H1 (cell line): ENCODE measurements around the gene CETN2. TPM values are rescaled to one million over a fixed set of nuclear protein-coding genes. Genes with fewer than 3 reads are reported as not detected.

Experiments used
- CTCF ChIA-PET: fragments of 300-600 bp; sonication (Branson Sonifier 250); formaldehyde crosslinking; loops from one replicate; lab custom pipeline; 2021; ENCODE audit not compliant: partially characterized antibody; lab: Charles Lee
- POLR2A ChIA-PET: fragments of 300-600 bp; sonication (Branson Sonifier 250); formaldehyde crosslinking; loops from one replicate; lab custom pipeline; 2021; ENCODE audit warnings: inconsistent platforms; ENCODE audit not compliant: partially characterized antibody; lab: Charles Lee
- DNase-seq, 2 experiments: peaks; one replicate each; pipeline versions ENCODE4 v3.0.0 to v3.0.0-alpha.2; 2010 to 2022; ENCODE audit warnings: low spot score in 2 of 2, low read depth in 1 of 2, mixed read lengths in 1 of 2
- FAIRE-seq: peaks from 2 replicates; lab custom pipeline; 2011; peaks lifted over from hg19 to GRCh38; lab: Jason Lieb, UNC
- H2AFZ ChIP-seq: 2 replicates; pipeline ENCODE4 v1.8.1; 2012; ENCODE audit warnings: low read length, inconsistent platforms
- H2AK5ac ChIP-seq: 2 replicates; pipeline ENCODE4 v1.6.1; 2013; ENCODE audit warnings: low read depth, low read length
- H2BK120ac ChIP-seq: replicated peaks from 2 replicates; pipeline ENCODE3; 2013; ENCODE audit warnings: low read depth, low read length, inconsistent platforms
- H2BK12ac ChIP-seq: 2 replicates; pipeline ENCODE4 v1.6.1; 2013; ENCODE audit warnings: low read depth, low read length
- H2BK15ac ChIP-seq: 2 replicates; pipeline ENCODE4 v1.6.1; 2013; ENCODE audit warnings: low read length
- H2BK20ac ChIP-seq: 2 replicates; pipeline ENCODE4 v1.6.1; 2013; ENCODE audit warnings: low read length
- H2BK5ac ChIP-seq: 2 replicates; pipeline ENCODE4 v1.6.1; 2013; ENCODE audit warnings: low read depth, low read length
- H3K14ac ChIP-seq: 2 replicates; pipeline ENCODE4 v1.6.1; 2013; ENCODE audit warnings: inconsistent platforms; ENCODE audit not compliant: insufficient read length
- H3K18ac ChIP-seq: 2 replicates; pipeline ENCODE4 v1.6.1; 2013; ENCODE audit warnings: low read length; ENCODE audit errors: extremely low read depth
- H3K23ac ChIP-seq: 2 replicates; pipeline ENCODE4 v1.6.1; 2013; ENCODE audit warnings: inconsistent platforms; ENCODE audit not compliant: insufficient read length
- H3K23me2 ChIP-seq: 2 replicates; pipeline ENCODE4 v1.6.1; 2013; ENCODE audit warnings: low read depth, low read length
- H3K27ac ChIP-seq: 2 replicates; pipeline ENCODE4 v1.6.1; 2011; ENCODE audit warnings: low read depth, low read length, inconsistent platforms
- H3K27me3 ChIP-seq, 4 experiments: replicated peaks in 1 of 4; 1 replicate in 1 of 4; 2 replicates in 3 of 4; pipeline versions ENCODE4 v1.6.1 to v1.8.1; 2011 to 2013; ENCODE audit warnings: low read length in 3 of 4, mild to moderate bottlenecking in 3 of 4, inconsistent platforms in 2 of 4, mixed read lengths in 2 of 4, moderate library complexity in 1 of 4; ENCODE audit not compliant: control insufficient read depth in 3 of 4, insufficient read depth in 3 of 4; ENCODE audit errors: extremely low read depth in 1 of 4
- H3K36me3 ChIP-seq, 4 experiments: 2 replicates each; pipeline versions ENCODE4 v1.6.1 to v1.8.1; 2011 to 2013; ENCODE audit warnings: mild to moderate bottlenecking in 4 of 4, low read length in 3 of 4, moderate library complexity in 2 of 4, control low read depth in 1 of 4, inconsistent platforms in 1 of 4; ENCODE audit not compliant: insufficient read depth in 4 of 4, control insufficient read depth in 2 of 4
- H3K4ac ChIP-seq: replicated peaks from 2 replicates; pipeline ENCODE3; 2013; ENCODE audit warnings: low read length, low read depth, mixed read lengths, inconsistent platforms; ENCODE audit not compliant: insufficient read length
- H3K4me1 ChIP-seq, 4 experiments: replicated peaks in 1 of 4; 1 replicate in 1 of 4; 2 replicates in 3 of 4; pipeline versions ENCODE4 v1.6.1 to v1.8.1; 2011 to 2013; ENCODE audit warnings: low read length in 3 of 4, inconsistent platforms in 2 of 4, mixed read lengths in 1 of 4; ENCODE audit not compliant: insufficient read depth in 4 of 4, control insufficient read depth in 3 of 4
- H3K4me2 ChIP-seq, 2 experiments: 2 replicates each; pipeline versions ENCODE4 v1.6.1 to v1.8.1; 2011 to 2013; ENCODE audit warnings: low read depth in 2 of 2, low read length in 2 of 2, control low read depth in 1 of 2, inconsistent platforms in 1 of 2, mild to moderate bottlenecking in 1 of 2; ENCODE audit not compliant: insufficient read depth in 1 of 2
- H3K4me3 ChIP-seq, 4 experiments: fragments of 200-600, 300-600 bp in 1 of 4; sonication (generic), shearing (Covaris generic), sonication (Bioruptor Twin) in 1 of 4; 2 replicates each; pipeline versions ENCODE4 v1.5.1 to v1.8.1; 2011 to 2016; ENCODE audit warnings: low read length in 4 of 4, low read depth in 3 of 4, control low read depth in 2 of 4, inconsistent platforms in 2 of 4, mild to moderate bottlenecking in 2 of 4, mixed read lengths in 1 of 4, moderate library complexity in 1 of 4; ENCODE audit not compliant: insufficient read depth in 2 of 4; ENCODE audit errors: extremely low read depth in 1 of 4
- H3K56ac ChIP-seq: replicated peaks from 2 replicates; pipeline ENCODE3; 2013; ENCODE audit warnings: low read depth, mild to moderate bottlenecking, mixed read lengths, low read length, inconsistent platforms; ENCODE audit not compliant: insufficient read length
- H3K79me1 ChIP-seq: 2 replicates; pipeline ENCODE4 v1.6.1; 2013; ENCODE audit warnings: low read depth, low read length, control low read depth
- H3K79me2 ChIP-seq, 2 experiments: 2 replicates each; pipeline versions ENCODE4 v1.6.1 to v1.8.1; 2012 to 2013; ENCODE audit warnings: low read length in 2 of 2, mild to moderate bottlenecking in 2 of 2, inconsistent platforms in 1 of 2; ENCODE audit not compliant: insufficient read depth in 2 of 2, control insufficient read depth in 1 of 2
- H3K9ac ChIP-seq, 4 experiments: replicated peaks in 1 of 4; 1 replicate in 1 of 4; 2 replicates in 3 of 4; pipeline versions ENCODE4 v1.6.1 to v1.8.1; 2011 to 2013; ENCODE audit warnings: low read depth in 3 of 4, low read length in 3 of 4, control low read depth in 2 of 4, mild to moderate bottlenecking in 2 of 4, moderate library complexity in 2 of 4, inconsistent platforms in 1 of 4; ENCODE audit errors: extremely low read depth in 1 of 4
- H3K9me3 ChIP-seq, 2 experiments: 2 replicates each; pipeline versions ENCODE4 v1.6.1 to v1.8.1; 2012 to 2013; ENCODE audit warnings: mild to moderate bottlenecking in 2 of 2, moderate library complexity in 2 of 2, control low read depth in 1 of 2, inconsistent platforms in 1 of 2, low read depth in 1 of 2, low read length in 1 of 2, mixed read lengths in 1 of 2; ENCODE audit not compliant: insufficient read depth in 2 of 2
- H4K20me1 ChIP-seq, 2 experiments: replicated peaks in 1 of 2; 2 replicates each; pipeline versions ENCODE3 to v1.8.1; 2011 to 2013; ENCODE audit warnings: inconsistent platforms in 2 of 2, low read length in 2 of 2, mild to moderate bottlenecking in 1 of 2; ENCODE audit not compliant: insufficient read depth in 2 of 2, control insufficient read depth in 1 of 2
- H4K5ac ChIP-seq: 2 replicates; pipeline ENCODE4 v1.6.1; 2013; ENCODE audit warnings: low read length, low read depth, mixed read lengths, inconsistent platforms; ENCODE audit not compliant: insufficient read length
- H4K8ac ChIP-seq: 2 replicates; pipeline ENCODE4 v1.8.0; 2013; ENCODE audit warnings: mild to moderate bottlenecking, moderate library complexity, low read length, inconsistent platforms; ENCODE audit not compliant: insufficient read depth; ENCODE audit errors: extremely low read depth
- H4K91ac ChIP-seq: replicated peaks from 2 replicates; pipeline ENCODE3; 2013; ENCODE audit warnings: low read length, mixed read lengths, inconsistent platforms; ENCODE audit not compliant: insufficient read length
- ATF2 ChIP-seq: IDR thresholded peaks from 2 replicates; pipeline ENCODE4 v1.6.1; 2012; ENCODE audit warnings: low read length, inconsistent platforms
- CBX5 ChIP-seq: fragments of 300-800, 300-1000 bp; sonication (generic); IDR thresholded peaks from 2 replicates; pipeline ENCODE4 v1.7.1; 2016; ENCODE audit warnings: antibody characterized with exemption, low read length, low read depth
- CBX8 ChIP-seq: fragments of 300-800, 300-1000 bp; sonication (generic); IDR thresholded peaks from 2 replicates; pipeline ENCODE4 v1.7.1; 2016; ENCODE audit warnings: low read depth, low read length, borderline replicate concordance
- KDM5A ChIP-seq: fragments of 200-600 bp; IDR thresholded peaks from 2 replicates; pipeline ENCODE4 v1.7.1; 2012; ENCODE audit warnings: mild to moderate bottlenecking, low read length, inconsistent platforms, mixed read lengths
- MAFK ChIP-seq: IDR thresholded peaks from 2 replicates; pipeline ENCODE4 v1.6.1; 2012; ENCODE audit warnings: low read depth, mild to moderate bottlenecking, improper control_type of control experiment, low read length
- POLR2A ChIP-seq, 2 experiments: IDR thresholded peaks; 1 replicate in 1 of 2; 2 replicates in 1 of 2; pipeline ENCODE4 v1.6.1; 2011; ENCODE audit warnings: low read depth in 2 of 2, low read length in 2 of 2, mild to moderate bottlenecking in 2 of 2; ENCODE audit errors: control extremely low read depth in 1 of 2
- POLR2AphosphoS5 ChIP-seq: IDR thresholded peaks from 2 replicates; pipeline ENCODE4 v1.6.1; 2011; ENCODE audit warnings: low read depth, low read length
- POU5F1 ChIP-seq: IDR thresholded peaks from 2 replicates; pipeline ENCODE4 v1.6.1; 2011; ENCODE audit warnings: low read depth, mild to moderate bottlenecking, low read length, moderate library complexity
- RXRA ChIP-seq: IDR thresholded peaks from 2 replicates; pipeline ENCODE4 v1.6.1; 2011; ENCODE audit warnings: low read depth, mild to moderate bottlenecking, low read length, moderate library complexity; ENCODE audit not compliant: insufficient read depth
- SRF ChIP-seq: IDR thresholded peaks from 2 replicates; pipeline ENCODE4 v1.6.1; 2011; ENCODE audit warnings: mild to moderate bottlenecking, low read depth, low read length, moderate library complexity
- TAF1 ChIP-seq: IDR thresholded peaks from 2 replicates; pipeline ENCODE4 v1.6.1; 2011; ENCODE audit warnings: mild to moderate bottlenecking, low read depth, low read length
- YY1 ChIP-seq: IDR thresholded peaks from 2 replicates; pipeline ENCODE4 v1.6.1; 2011; ENCODE audit warnings: low read depth, mild to moderate bottlenecking, low read length
- WGBS, 2 experiments: shearing (Covaris generic) in 1 of 2; methylation state at CpG; one replicate each; pipeline versions ENCODE4 v1.1.6 to v1.1.7; 2013 to 2015; ENCODE audit warnings: low lambda C conversion rate in 2 of 2, mixed read lengths in 2 of 2, inconsistent platforms in 1 of 2, low coverage in 1 of 2, missing lambda C conversion rate in 1 of 2; ENCODE audit not compliant: insufficient replicate concordance in 2 of 2, insufficient coverage in 1 of 2, insufficient read length in 1 of 2; ENCODE audit errors: extremely low coverage in 1 of 2, missing lambda C conversion rate in 1 of 2; 5-methylcytosine and 5-hydroxymethylcytosine counted together
- polyA plus RNA-seq, 7 experiments: library from polyadenylated mRNA; depleted of rRNA in 3 of 7; stranded (reverse) in 5 of 7; unstranded in 2 of 7; fragments of >200 nt in 5 of 7; fragments of 200-250 nt in 2 of 7; gene quantifications; 1 replicate in 5 of 7; 2 replicates in 1 of 7; 4 replicates in 1 of 7; pipeline versions ENCODE4 v1.2.1 to v1.2.3, GENCODE V29; 2011 to 2013; ENCODE audit warnings: missing spikeins in 2 of 7, mixed read lengths in 2 of 7
- total RNA-seq: library from RNA; stranded (reverse); fragmentation: NEBNext Ultra II Directional; extraction: Animal tissue kit (Norgen Biotek cat#: 25700); gene quantifications from 2 replicates; pipeline ENCODE4 v1.2.1, GENCODE V29; 2021

CETN2 gene
- total and polyA plus RNA-seq, 2 of the 8 experiments (the other 6 are each of a cell fraction or from before 2014, with no cell fraction given), result 13.1 to 24.3 TPM

- H3K9ac ChIP-seq, result no peak overlapping the region
- POLR2A ChIA-PET, result no interaction called here
Observed at GRCh38 chrX:152822383-152823086, 8.0 kb downstream of the CETN2 start.

More at GRCh38 chrX:152822383-152823086, 8.0 kb downstream of the CETN2 start:
- DNase-seq (no peak), FAIRE-seq (no peak)
- no peak overlapping the region for H4K5ac ChIP-seq
- no peak overlapping the region for H2BK15ac ChIP-seq
- TF ChIP-seq MAFK (no peak), ATF2 (no peak), RXRA (no peak), KDM5A (no peak), POU5F1 (no peak), CBX5 (no peak), POLR2AphosphoS5 (no peak), YY1 (no peak), TAF1 (no peak), POLR2A (IDR thresholded peaks at IDR 0.05; ENCODE audit: control extremely low read depth in 1 of 2, low read depth in 2 of 2, low read length in 2 of 2) (no peak), CBX8 (no peak), SRF (no peak)
- no peaks in the 10 kb centered on the region for H3K79me1 ChIP-seq
- H2AFZ ChIP-seq, result no peak overlapping the region
- peaks cover 0 to under 1% (median 0%) of the 10 kb centered on the region in 4 experiments; a peak in 2 of 8 replicates for H3K36me3 ChIP-seq
- H3K23ac ChIP-seq, result no peak overlapping the region
- H4K8ac ChIP-seq, result no peak overlapping the region
- no peak overlapping the region for H2BK5ac ChIP-seq
- no peak overlapping the region for H3K14ac ChIP-seq
- H3K4ac ChIP-seq, result no peak overlapping the region
- H3K79me2 ChIP-seq, result no peaks in the 10 kb centered on the region
- no peak overlapping the region for H2AK5ac ChIP-seq
- no peak overlapping the region for H3K56ac ChIP-seq
- no peak overlapping the region for H2BK12ac ChIP-seq
- no peak overlapping the region for H2BK120ac ChIP-seq
- H3K27me3 ChIP-seq, result no peaks in the 10 kb centered on the region; a peak in 1 of 7 replicates
- H3K18ac ChIP-seq, result no peak overlapping the region
- H3K23me2 ChIP-seq, result no peaks in the 10 kb centered on the region
- H4K20me1 ChIP-seq, result no peaks in the 10 kb centered on the region
- CTCF ChIA-PET, result interaction anchor here (1.2 to 4.7 kb wide), 8 partner anchors 11 to 1110 kb away, joined by 3 to 39 read pairs (median 4); no protein-coding TSS in a partner anchor
- no peak overlapping the region for H3K4me3 ChIP-seq
- no peak overlapping the region for H3K27ac ChIP-seq
- H4K91ac ChIP-seq, result no peak overlapping the region
- no peak overlapping the region for H3K4me2 ChIP-seq
- no peaks in the 10 kb centered on the region for H3K9me3 ChIP-seq
- no peaks in the 10 kb centered on the region for H3K4me1 ChIP-seq
- 71% methylated on average over 6 of the region's 6 CpGs; no CpG with 5 or more reads in 1 of the 2 experiments for WGBS, 2 experiments
- H2BK20ac ChIP-seq, result no peak overlapping the region
